BE2C (cell line): Measurements from ENCODE around the gene PSAP.

Experiments
- DNase-seq: peaks from one replicate; pipeline ENCODE4 v3.0.0-alpha.2; 2020
- H3K27me3 ChIP-seq: fragments of 250-450 bp; sonication (Bioruptor Pico); 2 replicates; pipeline ENCODE4 v1.5.1; 2020; ENCODE audit warnings: mild to moderate bottlenecking
- H3K36me3 ChIP-seq: fragments of 250-450 bp; sonication (Bioruptor Pico); 2 replicates; pipeline ENCODE4 v1.5.1; 2020; ENCODE audit warnings: mild to moderate bottlenecking
- H3K4me1 ChIP-seq: fragments of 250-450 bp; sonication (Bioruptor Pico); 2 replicates; pipeline ENCODE4 v1.5.1; 2020
- H3K4me3 ChIP-seq: 2 replicates; pipeline ENCODE4 v1.5.1; 2011; ENCODE audit warnings: low read depth, low read length
- H3K9me3 ChIP-seq: fragments of 250-450 bp; sonication (Bioruptor Pico); 2 replicates; pipeline ENCODE4 v1.5.1; 2020
- TF ChIP-seq, protein P1 (sequence below): IDR thresholded peaks from 2 replicates; pipeline ENCODE4 v1.5.1; 2012; ENCODE audit warnings: mild to moderate bottlenecking, low read depth, low read length

Gene PSAP

GRCh38 chr10:71770789-71771188 is 80.3 kb downstream of the PSAP start:
- TF ChIP-seq, protein P1, sequence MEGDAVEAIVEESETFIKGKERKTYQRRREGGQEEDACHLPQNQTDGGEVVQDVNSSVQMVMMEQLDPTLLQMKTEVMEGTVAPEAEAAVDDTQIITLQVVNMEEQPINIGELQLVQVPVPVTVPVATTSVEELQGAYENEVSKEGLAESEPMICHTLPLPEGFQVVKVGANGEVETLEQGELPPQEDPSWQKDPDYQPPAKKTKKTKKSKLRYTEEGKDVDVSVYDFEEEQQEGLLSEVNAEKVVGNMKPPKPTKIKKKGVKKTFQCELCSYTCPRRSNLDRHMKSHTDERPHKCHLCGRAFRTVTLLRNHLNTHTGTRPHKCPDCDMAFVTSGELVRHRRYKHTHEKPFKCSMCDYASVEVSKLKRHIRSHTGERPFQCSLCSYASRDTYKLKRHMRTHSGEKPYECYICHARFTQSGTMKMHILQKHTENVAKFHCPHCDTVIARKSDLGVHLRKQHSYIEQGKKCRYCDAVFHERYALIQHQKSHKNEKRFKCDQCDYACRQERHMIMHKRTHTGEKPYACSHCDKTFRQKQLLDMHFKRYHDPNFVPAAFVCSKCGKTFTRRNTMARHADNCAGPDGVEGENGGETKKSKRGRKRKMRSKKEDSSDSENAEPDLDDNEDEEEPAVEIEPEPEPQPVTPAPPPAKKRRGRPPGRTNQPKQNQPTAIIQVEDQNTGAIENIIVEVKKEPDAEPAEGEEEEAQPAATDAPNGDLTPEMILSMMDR = no peak
- Histone ChIP-seq H3K4me1 (no peaks in the 10 kb centered on the region), H3K27me3 (no peaks in the 10 kb centered on the region), H3K4me3 (no peak overlapping the region), H3K9me3 (no peaks in the 10 kb centered on the region), H3K36me3 (no peaks in the 10 kb centered on the region)
- no peak for DNase-seq

GRCh38 chr10:71770255-71770654 is 80.8 kb downstream of the PSAP start:
- TF ChIP-seq, protein P1 = no peak
- no peaks in the 10 kb centered on the region for H3K36me3 ChIP-seq
- H3K4me1 ChIP-seq = no peaks in the 10 kb centered on the region
- no peaks in the 10 kb centered on the region for H3K27me3 ChIP-seq
- no peaks in the 10 kb centered on the region for H3K9me3 ChIP-seq
- no peak for DNase-seq
- no peak overlapping the region for H3K4me3 ChIP-seq

DNA sequence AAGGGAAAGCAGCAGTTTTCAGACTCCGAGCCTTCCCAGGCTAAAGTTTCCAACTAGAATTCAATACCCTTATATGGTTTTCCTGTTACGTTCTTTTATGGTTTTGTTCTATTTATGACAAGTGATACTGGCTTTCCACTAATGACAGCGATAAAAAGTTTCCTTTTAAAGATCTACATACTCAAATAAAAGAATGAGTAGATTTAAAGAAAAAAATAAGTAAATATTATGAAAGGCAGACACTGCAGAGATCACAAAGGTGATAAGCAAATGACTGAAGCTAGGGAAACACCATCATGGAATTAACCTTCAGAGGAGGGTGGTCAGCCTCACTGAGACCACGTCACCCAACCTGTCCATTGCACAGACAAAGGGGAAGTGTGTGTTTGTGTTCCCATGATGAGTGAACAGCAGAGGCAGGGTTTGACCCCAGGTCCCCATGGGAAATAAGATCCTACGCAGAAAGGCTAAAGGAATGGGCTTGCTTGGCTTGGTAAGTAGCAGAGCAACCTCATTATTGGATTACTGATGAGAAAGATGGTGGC is 81.7 kb downstream of the PSAP start:
- Histone ChIP-seq H3K9me3 (no peaks in the 10 kb centered on the region), H3K36me3 (no peaks in the 10 kb centered on the region), H3K27me3 (no peaks in the 10 kb centered on the region), H3K4me1 (no peaks in the 10 kb centered on the region), H3K4me3 (no peak overlapping the region)
- TF ChIP-seq, protein P1 = no peak
- DNase-seq = no peak

GRCh38 chr10:71767420-71768035 is 83.5 kb downstream of the PSAP start:
- DNase-seq = no peak
- H3K4me1 ChIP-seq = no peaks in the 10 kb centered on the region; the same call in 1 of the 2 replicates
- TF ChIP-seq, protein P1 = no peak
- no peaks in the 10 kb centered on the region for H3K36me3 ChIP-seq
- no peak overlapping the region for H3K4me3 ChIP-seq
- no peaks in the 10 kb centered on the region for H3K9me3 ChIP-seq
- H3K27me3 ChIP-seq = no peaks in the 10 kb centered on the region

DNA sequence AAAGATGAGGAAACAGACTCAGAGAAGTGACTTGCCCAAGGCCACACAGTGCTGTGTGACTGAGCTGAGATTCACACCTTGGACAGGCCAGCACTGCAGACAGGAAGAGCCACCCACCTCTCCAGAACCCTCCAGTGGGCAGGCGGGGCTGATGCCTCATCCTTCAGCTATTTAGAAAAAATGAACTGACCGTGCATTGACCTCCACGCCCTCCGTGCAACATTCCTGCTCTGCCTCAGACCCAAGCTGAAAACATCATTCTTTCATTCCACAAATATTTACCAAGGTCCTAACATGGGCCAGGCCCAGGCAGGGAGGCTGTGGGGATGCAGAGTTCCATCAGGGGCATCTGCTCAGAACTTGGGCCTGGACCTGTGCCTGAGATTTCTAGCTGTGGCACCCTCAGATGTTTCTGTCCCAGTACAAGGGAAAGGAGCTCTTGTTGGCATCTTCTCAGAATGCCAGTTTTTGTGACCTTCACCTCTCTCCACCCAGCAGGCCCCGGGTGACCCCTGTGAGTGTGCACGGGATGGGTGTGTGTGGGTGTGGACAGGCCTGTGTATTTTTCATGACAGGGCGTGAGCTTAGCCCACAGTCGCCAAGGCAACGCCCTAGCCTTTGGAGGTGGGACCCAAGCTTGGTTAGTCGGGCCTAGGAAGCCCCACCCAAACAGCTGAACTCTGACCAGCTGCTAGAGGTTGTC is 84.2 kb downstream of the PSAP start:
- Histone ChIP-seq H3K9me3 (no peaks in the 10 kb centered on the region), H3K4me3 (no peak overlapping the region), H3K4me1 (no peaks in the 10 kb centered on the region; the same call in 1 of the 2 replicates), H3K36me3 (no peaks in the 10 kb centered on the region), H3K27me3 (no peaks in the 10 kb centered on the region)
- DNase-seq = no peak
- TF ChIP-seq, protein P1 = no peak
